Measurements from ENCODE around the gene TMEM108.

TMEM108 gene

GRCh38 chr3:133375403-133375745, 337.2 kb downstream of the TMEM108 start:
- Histone ChIP-seq H3K4me1 (no peaks in the 10 kb centered on the region), H3K27me3 (no peaks in the 10 kb centered on the region), H3K27ac (no peak overlapping the region), H3K9me3 (no peaks in the 10 kb centered on the region), H3K4me3 (no peak overlapping the region), H3K36me3 (no peaks in the 10 kb centered on the region)
- no peak for DNase-seq
- intact Hi-C loops (cut with DNase I; ENCODE audit: low total_unique reads), result no loop called here
- no peak for TF ChIP-seq CTCF (IDR thresholded peaks at IDR 0.05)

GRCh38 chr3:133376810-133377209, 338.6 kb downstream of the TMEM108 start:
- no peak overlapping the region for H3K27ac ChIP-seq
- intact Hi-C loops (cut with DNase I; ENCODE audit: low total_unique reads), result no loop called here
- H3K4me3 ChIP-seq, result no peak overlapping the region
- H3K36me3 ChIP-seq, result no peaks in the 10 kb centered on the region
- no peak for TF ChIP-seq CTCF (IDR thresholded peaks at IDR 0.05)
- H3K27me3 ChIP-seq, result no peaks in the 10 kb centered on the region
- no peaks in the 10 kb centered on the region for H3K4me1 ChIP-seq
- DNase-seq, result no peak
- H3K9me3 ChIP-seq, result no peaks in the 10 kb centered on the region

- Histone ChIP-seq H3K36me3 (no peaks in the 10 kb centered on the region), H3K9me3 (no peaks in the 10 kb centered on the region), H3K27ac (no peak overlapping the region), H3K4me1 (no peaks in the 10 kb centered on the region), H3K4me3 (no peak overlapping the region), H3K27me3 (no peaks in the 10 kb centered on the region)
- intact Hi-C loops (cut with DNase I; ENCODE audit: low total_unique reads), result no loop called here
- no peak for DNase-seq
- TF ChIP-seq CTCF (IDR thresholded peaks at IDR 0.05), result peak; percentile 27 to 36
Measured at GRCh38 chr3:133377396-133377795, 339.2 kb downstream of the TMEM108 start.

- Histone ChIP-seq H3K9me3 (no peaks in the 10 kb centered on the region), H3K4me1 (peaks cover 0 to 9% (median 0%) of the 10 kb centered on the region in 4 donors), H3K27ac (no peak overlapping the region), H3K36me3 (no peaks in the 10 kb centered on the region), H3K27me3 (no peaks in the 10 kb centered on the region), H3K4me3 (no peak overlapping the region)
- no peak for TF ChIP-seq CTCF (IDR thresholded peaks at IDR 0.05)
- no peak for DNase-seq
- intact Hi-C loops (cut with DNase I; ENCODE audit: low total_unique reads), result loop anchor here (10.0 kb wide), 1 partner anchor 345 kb away; the partner anchor contains the start of gene TMEM108
Measured at GRCh38 chr3:133379926-133380325, 341.7 kb downstream of the TMEM108 start.

GRCh38 chr3:133380481-133381225, 342.5 kb downstream of the TMEM108 start:
- no peaks in the 10 kb centered on the region for H3K36me3 ChIP-seq
- no peaks in the 10 kb centered on the region for H3K9me3 ChIP-seq
- peaks cover 0 to 9% (median 0%) of the 10 kb centered on the region in 4 donors for H3K4me1 ChIP-seq
- intact Hi-C loops (cut with DNase I; ENCODE audit: low total_unique reads), result loop anchor here (10.0 kb wide), 1 partner anchor 346 kb away; the partner anchor contains the start of gene TMEM108
- H3K27me3 ChIP-seq, result peaks cover 0 to 3% of the 10 kb centered on the region in 2 donors
- H3K27ac ChIP-seq, result no peak overlapping the region
- TF ChIP-seq CTCF (IDR thresholded peaks at IDR 0.05), result no peak
- no peak for DNase-seq
- no peak overlapping the region for H3K4me3 ChIP-seq

Measured in tibial artery (tissue), 4 donors.